GM21423 (cell line): Measurements from ENCODE around the gene CDKN2B.

Experiments
- ATAC-seq: cut with Tn5 transposase; IDR thresholded peaks from one replicate; pipeline ENCODE4 v1.9.1; 2021; ENCODE audit warnings: mild to moderate bottlenecking, moderate library complexity; ENCODE audit not compliant: unreplicated experiment

The CDKN2B gene

GRCh38 chr9:21995006-21995665 is 14.0 kb downstream of the CDKN2B start:
- peak; percentile 80 for ATAC-seq

GRCh38 chr9:21994556-21995005 is 14.5 kb downstream of the CDKN2B start, which contains the start of gene CDKN2B-AS1:
Gene CDKN2B-AS1 (plus strand): TSS chr9:21994791.
- ATAC-seq, result peak; percentile 43

GRCh38 chr9:21993893-21994555 is 15.1 kb downstream of the CDKN2B start, which contains the start of gene CDKN2A:
Gene CDKN2A (minus strand): TSS chr9:21994392.
- peak; percentile 30 for ATAC-seq

GRCh38 chr9:21993007-21993406 is 16.1 kb downstream of the CDKN2B start:
- no peak for ATAC-seq

GRCh38 chr9:21991072-21991959 is 17.8 kb downstream of the CDKN2B start:
- no peak for ATAC-seq

- ATAC-seq, result no peak
Observed at GRCh38 chr9:21989440-21990189, 19.5 kb downstream of the CDKN2B start.

- no peak for ATAC-seq
Observed at GRCh38 chr9:21988056-21988990, 20.8 kb downstream of the CDKN2B start.

GRCh38 chr9:21985964-21986667 is 23.0 kb downstream of the CDKN2B start:
- peak; percentile 51 for ATAC-seq

- no peak for ATAC-seq
Observed at GRCh38 chr9:21984101-21984500, 25.0 kb downstream of the CDKN2B start.

- no peak for ATAC-seq
Observed at GRCh38 chr9:21983561-21983935, 25.6 kb downstream of the CDKN2B start.

- no peak for ATAC-seq
Observed at GRCh38 chr9:21982861-21983560, 26.1 kb downstream of the CDKN2B start.

GRCh38 chr9:21982391-21982790 is 26.7 kb downstream of the CDKN2B start:
- no peak for ATAC-seq

- no peak for ATAC-seq
Observed at GRCh38 chr9:21976334-21976875, 32.7 kb downstream of the CDKN2B start.

GRCh38 chr9:21974722-21975409 is 34.2 kb downstream of the CDKN2B start:
- peak; percentile 62 for ATAC-seq

GRCh38 chr9:21974343-21974721 is 34.8 kb downstream of the CDKN2B start:
- no peak for ATAC-seq

- no peak for ATAC-seq
Observed at GRCh38 chr9:21972361-21972760, 36.7 kb downstream of the CDKN2B start.

GRCh38 chr9:21970800-21971640 is 38.1 kb downstream of the CDKN2B start:
- no peak for ATAC-seq
